MM.1S (cell line): ENCODE data around the gene CCDC30.

Source experiments
- DNase-seq: peaks from one replicate; pipeline ENCODE4 v3.0.0-alpha.2; 2015
- H2AFZ ChIP-seq: fragments of 300-600 bp; sonication (generic); 2 replicates; pipeline ENCODE4 v1.6.0; 2016; ENCODE audit warnings: antibody characterized with exemption, low read length
- H3F3A ChIP-seq: fragments of 300-600 bp; sonication (generic); 2 replicates; pipeline ENCODE4 v1.6.1; 2016; ENCODE audit warnings: mild to moderate bottlenecking, antibody characterized with exemption, low read length, moderate library complexity, mixed read lengths; ENCODE audit not compliant: insufficient read depth
- H3K27ac ChIP-seq: fragments of 300-600 bp; sonication (generic); 2 replicates; pipeline ENCODE4 v1.5.1; 2016; ENCODE audit warnings: mild to moderate bottlenecking, low read length
- H3K27me3 ChIP-seq: fragments of 300-600 bp; sonication (generic); replicated peaks from 2 replicates; pipeline ENCODE4 v1.6.0; 2016; ENCODE audit warnings: low read length; ENCODE audit not compliant: insufficient read depth
- H3K36me3 ChIP-seq: fragments of 300-600 bp; sonication (generic); replicated peaks from 2 replicates; pipeline ENCODE4 v1.6.1; 2016; ENCODE audit warnings: mild to moderate bottlenecking, low read length, mixed read lengths; ENCODE audit not compliant: insufficient read depth
- H3K4me1 ChIP-seq: fragments of 300-600 bp; sonication (generic); 2 replicates; pipeline ENCODE4 v1.6.1; 2016; ENCODE audit warnings: low read length, mixed read lengths
- H3K4me2 ChIP-seq: fragments of 300-600 bp; sonication (generic); 2 replicates; pipeline ENCODE4 v1.6.0; 2016; ENCODE audit warnings: low read depth, low read length
- H3K4me3 ChIP-seq: fragments of 300-600 bp; sonication (generic); 2 replicates; pipeline ENCODE4 v1.5.1; 2016; ENCODE audit warnings: low read length, mixed read lengths
- H3K79me2 ChIP-seq: fragments of 300-600 bp; sonication (generic); 2 replicates; pipeline ENCODE4 v1.6.1; 2016; ENCODE audit warnings: mixed run types, low read length, mixed read lengths
- H3K9ac ChIP-seq: fragments of 300-600 bp; sonication (generic); 2 replicates; pipeline ENCODE4 v1.6.1; 2016; ENCODE audit warnings: low read length, mixed read lengths
- H3K9me2 ChIP-seq: fragments of 300-600 bp; sonication (generic); replicated peaks from 2 replicates; pipeline ENCODE4 v1.6.1; 2016; ENCODE audit warnings: mild to moderate bottlenecking, low read length, mixed read lengths; ENCODE audit not compliant: insufficient read depth
- H3K9me3 ChIP-seq: fragments of 300-600 bp; sonication (generic); replicated peaks from 2 replicates; pipeline ENCODE4 v1.6.1; 2016; ENCODE audit warnings: mild to moderate bottlenecking, low read length, mixed read lengths; ENCODE audit not compliant: insufficient read depth
- H4K20me1 ChIP-seq: fragments of 300-600 bp; sonication (generic); 2 replicates; pipeline ENCODE4 v1.6.1; 2016; ENCODE audit warnings: mild to moderate bottlenecking, low read length, moderate library complexity, mixed read lengths; ENCODE audit not compliant: insufficient read depth
- EZH2 ChIP-seq: fragments of 300-600 bp; sonication (generic); optimal IDR thresholded peaks from 2 replicates; pipeline ENCODE3; 2017; ENCODE audit warnings: low read depth, mild to moderate bottlenecking, antibody characterized with exemption, low read length, mixed read lengths
- EZH2phosphoT487 ChIP-seq: fragments of 300-600 bp; sonication (generic); IDR thresholded peaks from 2 replicates; pipeline ENCODE4 v1.6.1; 2018; ENCODE audit warnings: antibody characterized with exemption, low read length
- TF ChIP-seq, protein P1 (sequence below): fragments of 300-600 bp; sonication (generic); IDR thresholded peaks from 2 replicates; pipeline ENCODE4 v1.5.1; 2016; ENCODE audit warnings: antibody characterized with exemption, low read length, mixed read lengths

Gene CCDC30

DNA sequence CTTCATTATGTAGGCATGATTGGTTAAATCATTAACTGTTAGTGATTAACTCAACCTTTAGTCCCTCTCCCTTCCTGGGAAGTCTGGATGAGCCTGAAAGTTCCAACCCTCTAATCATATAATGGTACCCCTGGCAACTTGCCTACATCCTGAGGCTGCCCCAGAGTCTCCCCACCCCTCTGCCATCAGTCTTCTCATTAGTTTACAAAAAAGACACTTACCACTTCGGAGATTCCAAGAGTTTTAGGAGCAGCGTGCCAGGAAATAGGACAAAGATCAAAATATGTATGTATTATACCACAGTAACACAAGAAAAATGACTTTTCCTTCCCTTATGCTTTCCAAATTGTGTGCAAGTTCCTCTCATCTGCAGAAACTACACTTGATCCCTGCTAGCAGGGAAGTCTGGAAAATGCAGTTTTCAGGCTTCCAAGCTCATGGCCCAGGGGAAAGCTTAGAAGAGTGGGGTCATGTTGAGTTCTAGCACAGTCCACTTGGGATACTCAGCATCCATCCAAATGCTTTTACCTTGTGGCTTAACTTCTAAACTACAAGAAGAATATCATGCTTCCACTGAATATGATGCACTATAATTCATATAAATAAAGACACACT, 130.5 kb downstream of the CCDC30 start:
- no peak for DNase-seq
- Histone ChIP-seq H3K36me3 (no peaks in the 10 kb centered on the region), H3K4me3 (no peak overlapping the region), H3K9me2 (no peaks in the 10 kb centered on the region), H2AFZ (no peak overlapping the region), H3K9me3 (no peaks in the 10 kb centered on the region), H3K79me2 (no peaks in the 10 kb centered on the region), H3K27me3 (no peaks in the 10 kb centered on the region), H3K4me1 (no peaks in the 10 kb centered on the region), H3K27ac (no peak overlapping the region), H3F3A (no peaks in the 10 kb centered on the region), H3K4me2 (no peak overlapping the region), H4K20me1 (no peaks in the 10 kb centered on the region), H3K9ac (no peak overlapping the region)
- TF ChIP-seq EZH2 (no peak), EZH2phosphoT487 (no peak)
- TF ChIP-seq, protein P1, sequence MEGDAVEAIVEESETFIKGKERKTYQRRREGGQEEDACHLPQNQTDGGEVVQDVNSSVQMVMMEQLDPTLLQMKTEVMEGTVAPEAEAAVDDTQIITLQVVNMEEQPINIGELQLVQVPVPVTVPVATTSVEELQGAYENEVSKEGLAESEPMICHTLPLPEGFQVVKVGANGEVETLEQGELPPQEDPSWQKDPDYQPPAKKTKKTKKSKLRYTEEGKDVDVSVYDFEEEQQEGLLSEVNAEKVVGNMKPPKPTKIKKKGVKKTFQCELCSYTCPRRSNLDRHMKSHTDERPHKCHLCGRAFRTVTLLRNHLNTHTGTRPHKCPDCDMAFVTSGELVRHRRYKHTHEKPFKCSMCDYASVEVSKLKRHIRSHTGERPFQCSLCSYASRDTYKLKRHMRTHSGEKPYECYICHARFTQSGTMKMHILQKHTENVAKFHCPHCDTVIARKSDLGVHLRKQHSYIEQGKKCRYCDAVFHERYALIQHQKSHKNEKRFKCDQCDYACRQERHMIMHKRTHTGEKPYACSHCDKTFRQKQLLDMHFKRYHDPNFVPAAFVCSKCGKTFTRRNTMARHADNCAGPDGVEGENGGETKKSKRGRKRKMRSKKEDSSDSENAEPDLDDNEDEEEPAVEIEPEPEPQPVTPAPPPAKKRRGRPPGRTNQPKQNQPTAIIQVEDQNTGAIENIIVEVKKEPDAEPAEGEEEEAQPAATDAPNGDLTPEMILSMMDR, result no peak

GRCh38 chr1:42601472-42601871, 138.4 kb downstream of the CCDC30 start:
- no peak for TF ChIP-seq EZH2
- TF ChIP-seq EZH2phosphoT487, result no peak
- TF ChIP-seq, protein P1, result no peak
- Histone ChIP-seq H3K36me3 (no peaks in the 10 kb centered on the region), H3K9ac (no peak overlapping the region), H3K4me2 (no peak overlapping the region), H3K27me3 (no peaks in the 10 kb centered on the region), H3K4me3 (no peak overlapping the region), H3K9me3 (no peaks in the 10 kb centered on the region), H3K79me2 (no peaks in the 10 kb centered on the region), H2AFZ (no peak overlapping the region), H3K4me1 (no peaks in the 10 kb centered on the region), H3F3A (no peaks in the 10 kb centered on the region), H3K27ac (no peak overlapping the region), H4K20me1 (no peaks in the 10 kb centered on the region), H3K9me2 (no peaks in the 10 kb centered on the region)
- DNase-seq, result no peak

DNA sequence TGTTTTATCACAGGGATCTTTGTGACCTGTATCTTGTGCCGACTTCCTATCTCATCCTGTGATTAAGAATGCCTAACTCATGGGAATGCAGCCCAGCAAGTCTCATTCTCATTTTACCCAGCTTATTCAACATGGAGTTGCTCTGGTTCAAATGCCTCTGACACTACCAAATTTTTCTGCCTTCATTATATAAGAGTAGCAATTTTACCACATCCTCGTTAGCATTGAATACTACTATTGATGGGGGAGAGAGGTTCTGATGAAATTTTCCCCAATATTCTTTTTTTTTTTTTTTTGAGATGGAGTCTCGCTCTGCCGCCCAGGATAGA, 150.7 kb downstream of the CCDC30 start:
- Histone ChIP-seq H3K36me3 (no peaks in the 10 kb centered on the region), H4K20me1 (no peaks in the 10 kb centered on the region), H3K9me2 (no peaks in the 10 kb centered on the region), H3K4me3 (no peak overlapping the region), H3K27ac (no peak overlapping the region), H2AFZ (no peak overlapping the region), H3K27me3 (no peaks in the 10 kb centered on the region), H3K9ac (no peak overlapping the region), H3K4me2 (no peak overlapping the region), H3K79me2 (no peaks in the 10 kb centered on the region), H3F3A (no peaks in the 10 kb centered on the region), H3K4me1 (no peaks in the 10 kb centered on the region), H3K9me3 (no peaks in the 10 kb centered on the region)
- no peak for DNase-seq
- TF ChIP-seq EZH2, result no peak
- TF ChIP-seq EZH2phosphoT487, result no peak
- TF ChIP-seq, protein P1, result no peak
